ENCODE data around the gene PTPRR. TPM values are rescaled to one million over a fixed set of nuclear protein-coding genes. Genes with fewer than 3 reads are reported as not detected.
A peak's percentile ranks its signal among the peaks of the same experiment; 100 is the strongest.

The PTPRR gene
- total and polyA plus RNA-seq, 4 donors = 0.17 to 1.5 (median 0.61) TPM

GRCh38 chr12:70757830-70758493 is 162.6 kb downstream of the PTPRR start:
- 77% methylated on average over 1 of the region's 1 CpG for WGBS, 2 donors
- DNase-seq (no peak), ATAC-seq (ENCODE audit: insufficient read depth, low FRiP score) (no peak)
- no peak overlapping the region for H3K9ac ChIP-seq (ENCODE audit: insufficient read depth in 1 of 2, low read length in 2 of 2)
- H3K4me1 ChIP-seq (ENCODE audit: control insufficient read depth in 5 of 5, insufficient read depth in 5 of 5, low read length in 5 of 5) = no peaks in the 10 kb centered on the region
- no peak overlapping the region for H3K4me3 ChIP-seq
- peaks cover 0 to 2% (median 0%) of the 10 kb centered on the region in 3 donors for H3K27me3 ChIP-seq (ENCODE audit: control insufficient read depth in 3 of 3, insufficient read depth in 3 of 3, low read length in 2 of 3)
- H3K36me3 ChIP-seq (ENCODE audit: control insufficient read depth in 4 of 4, insufficient read depth in 4 of 4, low read length in 4 of 4) = no peaks in the 10 kb centered on the region
- no peaks in the 10 kb centered on the region for H3K9me3 ChIP-seq (ENCODE audit: control insufficient read depth in 4 of 4, insufficient read depth in 3 of 4, low read length in 3 of 4)
- H3K27ac ChIP-seq (ENCODE audit: low read depth in 1 of 2, low read length in 1 of 2) = no peak overlapping the region
- no peak for TF ChIP-seq CTCF (IDR thresholded peaks at IDR 0.05; ENCODE audit: control extremely low read depth, extremely low read depth)

GRCh38 chr12:70756791-70757190 is 163.7 kb downstream of the PTPRR start:
- Histone ChIP-seq H3K4me1 (ENCODE audit: control insufficient read depth in 5 of 5, insufficient read depth in 5 of 5, low read length in 5 of 5) (no peaks in the 10 kb centered on the region), H3K9me3 (ENCODE audit: control insufficient read depth in 4 of 4, insufficient read depth in 3 of 4, low read length in 3 of 4) (no peaks in the 10 kb centered on the region), H3K9ac (ENCODE audit: insufficient read depth in 1 of 2, low read length in 2 of 2) (no peak overlapping the region), H3K4me3 (no peak overlapping the region), H3K27me3 (ENCODE audit: control insufficient read depth in 3 of 3, insufficient read depth in 3 of 3, low read length in 2 of 3) (peaks cover 0 to 2% (median 0%) of the 10 kb centered on the region in 3 donors), H3K27ac (ENCODE audit: low read depth in 1 of 2, low read length in 1 of 2) (no peak overlapping the region), H3K36me3 (ENCODE audit: control insufficient read depth in 4 of 4, insufficient read depth in 4 of 4, low read length in 4 of 4) (no peaks in the 10 kb centered on the region)
- ATAC-seq (ENCODE audit: insufficient read depth, low FRiP score) (no peak), DNase-seq (no peak)
- TF ChIP-seq CTCF (IDR thresholded peaks at IDR 0.05; ENCODE audit: control extremely low read depth, extremely low read depth) = no peak
- WGBS, 2 donors = 57 to 73% methylated on average over 2 of the region's 2 CpGs

- no peaks in the 10 kb centered on the region for H3K36me3 ChIP-seq (ENCODE audit: control insufficient read depth in 4 of 4, insufficient read depth in 4 of 4, low read length in 4 of 4)
- no peaks in the 10 kb centered on the region for H3K9me3 ChIP-seq (ENCODE audit: control insufficient read depth in 4 of 4, insufficient read depth in 3 of 4, low read length in 3 of 4)
- TF ChIP-seq CTCF (IDR thresholded peaks at IDR 0.05; ENCODE audit: control extremely low read depth, extremely low read depth) = no peak
- no peak overlapping the region for H3K9ac ChIP-seq (ENCODE audit: insufficient read depth in 1 of 2, low read length in 2 of 2)
- H3K4me1 ChIP-seq (ENCODE audit: control insufficient read depth in 5 of 5, insufficient read depth in 5 of 5, low read length in 5 of 5) = no peaks in the 10 kb centered on the region
- DNase-seq (peak in 2 of 3 donors; percentile 1 to 12), ATAC-seq (ENCODE audit: insufficient read depth, low FRiP score) (no peak)
- no peak overlapping the region for H3K4me3 ChIP-seq
- 40 to 50% methylated on average over 2 of the region's 2 CpGs for WGBS, 2 donors
- no peak overlapping the region for H3K27ac ChIP-seq (ENCODE audit: low read depth in 1 of 2, low read length in 1 of 2)
- H3K27me3 ChIP-seq (ENCODE audit: control insufficient read depth in 3 of 3, insufficient read depth in 3 of 3, low read length in 2 of 3) = peaks cover 0 to 2% (median 0%) of the 10 kb centered on the region in 3 donors
Observed at GRCh38 chr12:70756118-70756517, 164.4 kb downstream of the PTPRR start.

- Histone ChIP-seq H3K4me3 (no peak overlapping the region), H3K4me1 (ENCODE audit: control insufficient read depth in 5 of 5, insufficient read depth in 5 of 5, low read length in 5 of 5) (no peaks in the 10 kb centered on the region), H3K36me3 (ENCODE audit: control insufficient read depth in 4 of 4, insufficient read depth in 4 of 4, low read length in 4 of 4) (no peaks in the 10 kb centered on the region), H3K27ac (ENCODE audit: low read depth in 1 of 2, low read length in 1 of 2) (no peak overlapping the region), H3K27me3 (ENCODE audit: control insufficient read depth in 3 of 3, insufficient read depth in 3 of 3, low read length in 2 of 3) (peaks cover 0 to 2% (median 2%) of the 10 kb centered on the region in 3 donors), H3K9me3 (ENCODE audit: control insufficient read depth in 4 of 4, insufficient read depth in 3 of 4, low read length in 3 of 4) (no peaks in the 10 kb centered on the region), H3K9ac (ENCODE audit: insufficient read depth in 1 of 2, low read length in 2 of 2) (no peak overlapping the region)
- DNase-seq (no peak), ATAC-seq (ENCODE audit: insufficient read depth, low FRiP score) (no peak)
- WGBS, 2 donors = 56 to 73% methylated on average over 6 of the region's 6 CpGs
- no peak for TF ChIP-seq CTCF (IDR thresholded peaks at IDR 0.05; ENCODE audit: control extremely low read depth, extremely low read depth)
Observed at GRCh38 chr12:70754330-70754741, 166.2 kb downstream of the PTPRR start.

All from lung (tissue), 12 donors.